Heart right ventricle (tissue), 16 donors: Measurements from ENCODE around the gene BPIFB6. TPM values are rescaled to one million over a fixed set of nuclear protein-coding genes. Genes with fewer than 3 reads are reported as not detected.

Experiments used
- ATAC-seq, 8 donors: fragments of 200-7000 bp; cut with Tn5 transposase; one replicate each; pipeline ENCODE4 v1.9.1; 2020; ENCODE audit warnings: mild to moderate bottlenecking in 8 of 8, moderate library complexity in 8 of 8, moderate number of reproducible peaks in 1 of 8
- DNase-seq, 2 donors: peaks; one replicate each; pipeline ENCODE4 v3.0.0-alpha.2; 2020
- H3K27ac ChIP-seq, 10 donors: fragments of 200-600 bp; sonication (generic) in 2 of 10; one replicate each; pipeline versions ENCODE4 v1.5.0 to v1.8.0; 2020 to 2022; ENCODE audit warnings: mild to moderate bottlenecking in 3 of 10
- H3K27me3 ChIP-seq, 7 donors: fragments of 200-600 bp; one replicate each; pipeline ENCODE4 v1.8.0; 2021 to 2022; ENCODE audit warnings: mild to moderate bottlenecking in 2 of 7
- H3K36me3 ChIP-seq, 9 donors: fragments of 200-600 bp; sonication (generic) in 1 of 9; one replicate each; pipeline versions ENCODE4 v1.5.0 to v1.8.0; 2020 to 2022; ENCODE audit warnings: mild to moderate bottlenecking in 2 of 9
- H3K4me1 ChIP-seq, 9 donors: fragments of 200-600 bp; sonication (generic) in 1 of 9; one replicate each; pipeline versions ENCODE4 v1.5.0 to v1.8.0; 2020 to 2022; ENCODE audit warnings: mild to moderate bottlenecking in 4 of 9
- H3K4me3 ChIP-seq, 10 donors: fragments of 200-600 bp; sonication (generic) in 2 of 10; one replicate each; pipeline versions ENCODE4 v1.5.0 to v1.8.0; 2020 to 2022; ENCODE audit warnings: mild to moderate bottlenecking in 7 of 10, moderate library complexity in 2 of 10
- H3K9me3 ChIP-seq, 11 donors: fragments of 200-600 bp in 10 of 11; sonication (generic) in 2 of 11; one replicate each; pipeline versions ENCODE4 v1.5.0 to v1.8.0; 2013 to 2022; ENCODE audit warnings: mild to moderate bottlenecking in 2 of 11, control low read depth in 1 of 11, moderate library complexity in 1 of 11
- CTCF ChIP-seq, 9 donors: fragments of 200-600 bp; sonication (generic) in 2 of 9; IDR thresholded peaks; one replicate each; pipeline versions ENCODE4 v1.5.0 to v1.8.0; 2021 to 2022; ENCODE audit warnings: antibody characterized with exemption in 9 of 9, mild to moderate bottlenecking in 5 of 9, moderate library complexity in 1 of 9
- WGBS, 2 donors: extraction: QIAGEN DNeasy Blood & Tissue Kit; methylation state at CpG; one replicate each; pipeline ENCODE4 v1.1.7; 2013; ENCODE audit warnings: inconsistent platforms in 1 of 2; 5-methylcytosine and 5-hydroxymethylcytosine counted together
- intact Hi-C, 10 donors: fragments of 100-400 bp; cut with DNase I; formaldehyde crosslinking; loops; one replicate each; pipeline versions ENCODE4 v1.11.1 to v1.14.2; 2022
- polyA plus RNA-seq, 2 donors: library from polyadenylated mRNA; stranded (reverse); fragments of 200-250 nt; gene quantifications; one replicate each; pipeline ENCODE4 v1.2.3, GENCODE V29; 2013
- total RNA-seq, 10 donors: library from RNA; stranded (reverse); fragmentation: NEBNext Ultra II Directional in 3 of 10; extraction: Animal tissue kit (Norgen Biotek cat#: 25700) in 3 of 10; gene quantifications; one replicate each; pipeline versions ENCODE4 v1.2.1 to v1.2.4, GENCODE V29; 2021 to 2023
- donor health status: Arrhythmogenic right ventricular cardiomyopathy.
- donor health status: ischemic (EF 13 %, LVEDD 7.1; RV severe dilation, severe dysfunction).
- donor health status: healthy with polysubstance abuse.
- donor health status: DM: no; HTN: yes; CAD: no.
- donor health status: DM: no; HTN: no; CAD: no.
- donor health status: ischemic (EF 25% LVEDD 6.9; RV normal size, moderate dysfunction).
- donor health status: ischemic (EF 25% LVEDD 5.7; RV mildly dilated, moderate dysfunction).
- donor health status: healthy.
- donor health status: DM: yes; HTN: yes; CAD: no.
- donor health status: Ischemic cardiomyopathy.
- donor health status: ischemic (EF 35%, LVEDD 5.7; RV mildly dilated, moderate dysfunction).
- donor health status: nonischemic (EF 11% LVEDD 7.7; RV severe dilation, severe dysfunction).
- donor health status: DM: yes; HTN: yes; CAD: no.
- donor health status: PGD.
- donor health status: ischemic (EF 29% LVEDD 5.4; RV normal size, mild dysfunction).
- donor health status: nonischemic (EF 23%, LVEDD 6.1; RV moderate dilation, normal function).

BPIFB6 gene
- total and polyA plus RNA-seq, 12 donors, result not detected

GRCh38 chr20:33021879-33022278 lies 9.6 kb upstream of the BPIFB6 start:
- no peak for TF ChIP-seq CTCF (IDR thresholded peaks at IDR 0.05)
- Histone ChIP-seq H3K4me1 (no peaks in the 10 kb centered on the region), H3K9me3 (no peaks in the 10 kb centered on the region), H3K36me3 (no peaks in the 10 kb centered on the region), H3K27ac (no peak overlapping the region), H3K27me3 (peaks cover 0 to 9% (median 0%) of the 10 kb centered on the region in 7 donors), H3K4me3 (no peak overlapping the region)
- WGBS, 2 donors, result 74 to 75% methylated on average over 3 of the region's 3 CpGs
- no peak for ATAC-seq
- intact Hi-C loops, result no loop called here
- no peak for DNase-seq

- 65 to 79% methylated on average over 4 of the region's 4 CpGs for WGBS, 2 donors
- no peak for TF ChIP-seq CTCF (IDR thresholded peaks at IDR 0.05)
- Histone ChIP-seq H3K27me3 (peaks cover 0 to 8% (median 0%) of the 10 kb centered on the region in 7 donors), H3K4me3 (no peak overlapping the region), H3K27ac (no peak overlapping the region), H3K36me3 (no peaks in the 10 kb centered on the region), H3K9me3 (no peaks in the 10 kb centered on the region), H3K4me1 (no peaks in the 10 kb centered on the region)
- intact Hi-C loops, result no loop called here
- ATAC-seq (no peak), DNase-seq (no peak)
These were observed 9.2 kb upstream of the BPIFB6 start for GRCh38 chr20:33022289-33022688.

- TF ChIP-seq CTCF (IDR thresholded peaks at IDR 0.05), result no peak
- ATAC-seq, result no peak
- DNase-seq, result no peak
- 78 to 79% methylated on average over 7 of the region's 7 CpGs for WGBS, 2 donors
- H3K4me3 ChIP-seq, result no peak overlapping the region
- intact Hi-C loops, result no loop called here
- no peak overlapping the region for H3K27ac ChIP-seq
- H3K27me3 ChIP-seq, result peaks cover 0 to 8% (median 2%) of the 10 kb centered on the region in 7 donors
- H3K36me3 ChIP-seq, result no peaks in the 10 kb centered on the region
- H3K9me3 ChIP-seq, result no peaks in the 10 kb centered on the region
- no peaks in the 10 kb centered on the region for H3K4me1 ChIP-seq
These were observed 8.6 kb upstream of the BPIFB6 start for GRCh38 chr20:33022694-33023438.

GRCh38 chr20:33023439-33024242 lies 7.8 kb upstream of the BPIFB6 start:
- no peak for ATAC-seq
- Histone ChIP-seq H3K27me3 (peaks cover 0 to 10% (median 3%) of the 10 kb centered on the region in 7 donors), H3K4me3 (no peak overlapping the region), H3K9me3 (no peaks in the 10 kb centered on the region), H3K36me3 (no peaks in the 10 kb centered on the region), H3K27ac (no peak overlapping the region), H3K4me1 (no peaks in the 10 kb centered on the region)
- WGBS, 2 donors, result 67 to 77% methylated on average over 6 of the region's 6 CpGs
- no peak for TF ChIP-seq CTCF (IDR thresholded peaks at IDR 0.05)
- DNase-seq, result no peak
- intact Hi-C loops, result no loop called here
